ENCODE measurements around the gene PHC2. TPM values are rescaled to one million over a fixed set of nuclear protein-coding genes. Genes with fewer than 3 reads are reported as not detected.

Gene PHC2
- total RNA-seq, 4 donors from 2014 or later: 70.2 to 114 (median 77.2) TPM

- TF ChIP-seq CTCF (IDR thresholded peaks at IDR 0.05): no peak
- no peak for TF ChIP-seq POLR2A (IDR thresholded peaks at IDR 0.05)
- intact Hi-C loops (cut with DNase I; ENCODE audit: low total_unique reads): no loop called here
- H3K4me3 ChIP-seq (ENCODE audit: low read depth, poor library complexity, severe bottlenecking): no peak overlapping the region
- peak in 1 of 2 donors; percentile 61 for DNase-seq (ENCODE audit: low spot score in 2 of 2)
- 88 to 89% methylated on average over 11 of the region's 11 CpGs for WGBS, 2 donors
These were observed 153.3 kb downstream of the PHC2 start for GRCh38 chr1:33277488-33278084.

GRCh38 chr1:33276573-33277298 lies 154.2 kb downstream of the PHC2 start:
- DNase-seq (ENCODE audit: low spot score in 2 of 2): peak in 1 of 2 donors; percentile 72
- 82 to 90% methylated on average over 24 to 28 of the region's 30 CpGs for WGBS, 2 donors

GRCh38 chr1:33275706-33276572 lies 155.0 kb downstream of the PHC2 start:
- WGBS, 2 donors: 88 to 93% methylated on average over 28 to 40 of the region's 45 CpGs
- intact Hi-C loops (cut with DNase I; ENCODE audit: low total_unique reads): no loop called here
- peak in 1 of 2 donors; percentile 81 for DNase-seq (ENCODE audit: low spot score in 2 of 2)
- TF ChIP-seq CTCF (IDR thresholded peaks at IDR 0.05): no peak
- TF ChIP-seq POLR2A (IDR thresholded peaks at IDR 0.05): no peak
- H3K4me3 ChIP-seq (ENCODE audit: low read depth, poor library complexity, severe bottlenecking): no peak overlapping the region

More at GRCh38 chr1:33276573-33277298, 154.2 kb downstream of the PHC2 start:
- intact Hi-C loops (cut with DNase I; ENCODE audit: low total_unique reads): no loop called here
- TF ChIP-seq POLR2A (IDR thresholded peaks at IDR 0.05) (no peak), CTCF (IDR thresholded peaks at IDR 0.05) (no peak)
- no peak overlapping the region for H3K4me3 ChIP-seq (ENCODE audit: low read depth, poor library complexity, severe bottlenecking)

- peak in 1 of 2 donors; percentile 53 for DNase-seq (ENCODE audit: low spot score in 2 of 2)
These were observed 155.7 kb downstream of the PHC2 start for GRCh38 chr1:33275195-33275594.

GRCh38 chr1:33274446-33274845 lies 156.4 kb downstream of the PHC2 start:
- intact Hi-C loops (cut with DNase I; ENCODE audit: low total_unique reads): no loop called here
- WGBS, 2 donors: 92 to 97% methylated on average over 1 of the region's 1 CpG
- TF ChIP-seq POLR2A (IDR thresholded peaks at IDR 0.05) (no peak), CTCF (IDR thresholded peaks at IDR 0.05) (no peak)
- DNase-seq (ENCODE audit: low spot score in 2 of 2): no peak
- no peak overlapping the region for H3K4me3 ChIP-seq (ENCODE audit: low read depth, poor library complexity, severe bottlenecking)

More at GRCh38 chr1:33275195-33275594, 155.7 kb downstream of the PHC2 start:
- TF ChIP-seq POLR2A (IDR thresholded peaks at IDR 0.05) (no peak), CTCF (IDR thresholded peaks at IDR 0.05) (no peak)
- H3K4me3 ChIP-seq (ENCODE audit: low read depth, poor library complexity, severe bottlenecking): no peak overlapping the region
- 84% methylated on average over 6 of the region's 6 CpGs for WGBS, 2 donors
- intact Hi-C loops (cut with DNase I; ENCODE audit: low total_unique reads): no loop called here

Measured in lower leg skin (tissue), 4 donors.